ENCODE data around the gene IGFALS. TPM values are rescaled to one million over a fixed set of nuclear protein-coding genes. Genes with fewer than 3 reads are reported as not detected.

Gene IGFALS
- total RNA-seq, 2 experiments from 2014 or later: not detected

GRCh38 chr16:1743376-1744337 is 49.8 kb downstream of the IGFALS start:
- no peak overlapping the region for H3K4me3 Mint-ChIP-seq
- no peak for DNase-seq
- H3K4me1 Mint-ChIP-seq: no peaks in the 10 kb centered on the region
- no peaks in the 10 kb centered on the region for H3K27me3 Mint-ChIP-seq
- no peaks in the 10 kb centered on the region for H3K9me3 Mint-ChIP-seq
- H3K36me3 Mint-ChIP-seq: peaks cover 1% of the 10 kb centered on the region
- no peak overlapping the region for H3K27ac Mint-ChIP-seq

DNA sequence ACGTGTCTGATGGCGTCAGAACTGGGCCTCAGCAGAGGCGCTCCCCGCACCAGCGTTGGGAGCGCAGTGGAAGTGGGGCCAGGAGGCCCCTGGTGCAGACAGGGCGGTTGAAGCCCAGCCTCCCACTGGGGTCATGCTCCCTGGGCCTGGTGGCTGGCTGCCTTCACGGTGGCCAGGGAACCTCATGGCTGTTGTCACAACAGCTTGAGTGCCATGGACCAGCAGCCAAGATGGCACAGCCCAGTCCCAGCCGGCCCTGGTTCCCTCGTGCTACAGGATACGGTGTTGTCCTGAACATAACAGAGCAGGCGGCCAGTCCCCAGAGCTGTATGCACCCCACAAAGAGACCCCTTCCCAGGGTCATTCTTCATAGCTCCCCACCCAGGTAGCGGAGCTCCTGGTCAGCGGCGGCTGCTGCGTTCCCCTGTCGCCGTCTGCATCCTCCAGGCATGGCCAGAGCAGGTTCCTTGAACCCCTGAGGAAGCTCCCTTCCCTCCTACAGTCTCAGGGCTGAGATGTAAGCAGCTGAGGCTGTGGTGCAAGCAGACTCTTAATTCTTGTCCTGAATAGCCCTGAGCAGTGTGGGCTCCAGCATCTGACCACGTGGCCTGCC is 51.8 kb downstream of the IGFALS start:
- Mint-ChIP-seq H3K36me3 (peaks cover 1% of the 10 kb centered on the region), H3K4me3 (no peak overlapping the region), H3K27ac (no peak overlapping the region), H3K27me3 (no peaks in the 10 kb centered on the region), H3K9me3 (no peaks in the 10 kb centered on the region), H3K4me1 (no peaks in the 10 kb centered on the region)
- DNase-seq: no peak

DNA sequence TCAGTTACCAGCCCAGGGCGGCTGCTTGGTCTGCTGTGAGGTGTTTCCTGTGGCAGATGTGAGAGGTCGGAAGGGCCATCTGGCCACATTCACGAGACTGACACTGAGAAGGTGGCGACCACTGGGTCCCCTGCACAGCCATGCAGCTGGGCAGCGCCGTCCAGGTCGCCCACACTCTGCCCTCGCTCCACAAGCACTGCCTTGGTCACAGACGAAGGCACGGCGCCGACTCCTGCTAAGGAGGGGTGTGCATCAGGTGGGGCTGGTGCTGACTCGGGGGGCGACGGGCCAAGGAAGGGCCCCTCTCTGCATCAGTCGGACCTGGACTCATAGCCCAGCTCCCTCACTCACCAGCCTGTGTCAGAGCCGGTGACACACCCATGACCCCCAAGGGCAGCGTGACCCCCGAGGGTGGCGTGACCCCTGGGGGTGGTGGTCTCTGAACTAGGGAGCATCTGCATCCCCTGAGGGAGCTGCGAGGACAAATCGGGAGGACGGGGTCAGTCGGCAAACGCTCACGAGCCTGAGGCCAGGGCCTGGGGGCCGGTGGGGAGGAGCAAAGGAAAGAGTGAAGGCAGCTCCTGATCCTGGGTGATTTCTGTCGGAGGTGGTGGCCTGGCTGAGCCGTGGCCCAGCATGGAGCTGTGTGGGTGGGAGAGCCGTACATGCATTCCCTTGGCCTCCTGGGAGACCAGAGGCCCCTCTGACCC is 52.6 kb downstream of the IGFALS start:
- Mint-ChIP-seq H3K9me3 (no peaks in the 10 kb centered on the region), H3K27me3 (no peaks in the 10 kb centered on the region), H3K4me3 (no peak overlapping the region), H3K36me3 (peaks cover 1% of the 10 kb centered on the region), H3K27ac (no peak overlapping the region), H3K4me1 (no peaks in the 10 kb centered on the region)
- no peak for DNase-seq

Other genes with a start within 250 kb of the IGFALS start
- 1 to 10 TPM; 7.1 to 9.5 TPM for gene IFT140, start 181.6 kb downstream of the IGFALS start, total RNA-seq
- 10 to 100 TPM; 14.4 to 17.0 TPM for gene CRAMP1, start 181.3 kb downstream of the IGFALS start, total RNA-seq
- 10 to 100 TPM; 91.4 to 96.2 TPM for gene JPT2, start 115.4 kb downstream of the IGFALS start, total RNA-seq
- gene MAPK8IP3, start 87.5 kb downstream of the IGFALS start, total RNA-seq: 10 to 100 TPM; 46.7 to 47.3 TPM
- 10 to 100 TPM; 24.5 to 24.9 TPM for gene NME3, start 22.2 kb downstream of the IGFALS start, total RNA-seq
- gene EME2, start 20.9 kb downstream of the IGFALS start, total RNA-seq: 10 to 100 TPM; 17.2 to 20.1 TPM
- gene MRPS34, start 20.6 kb downstream of the IGFALS start, total RNA-seq: 100 to 1,000 TPM; 187 to 190 TPM
- 10 to 100 TPM; 12.3 to 12.8 TPM for gene SPSB3, start 11.1 kb downstream of the IGFALS start, total RNA-seq
- 10 to 100 TPM; 63.6 to 64.2 TPM for gene NUBP2, start 10.7 kb downstream of the IGFALS start, total RNA-seq
- 10 to 100 TPM; 22.6 to 23.9 TPM for gene HAGH, start 33.1 kb upstream of the IGFALS start, total RNA-seq
- gene FAHD1, start 33.5 kb upstream of the IGFALS start, total RNA-seq: 10 to 100 TPM; 17.9 to 20.1 TPM
- under 1 TPM in 1 of 2 experiments, not detected in 1; 0.27 TPM for gene MEIOB, start 78.5 kb upstream of the IGFALS start, total RNA-seq
- not detected for gene HS3ST6, start 124.7 kb upstream of the IGFALS start, total RNA-seq
- 10 to 100 TPM; 21.3 to 22.4 TPM for gene MSRB1, start 149.5 kb upstream of the IGFALS start, total RNA-seq
- not detected for gene RPL3L, start 161.0 kb upstream of the IGFALS start, total RNA-seq
- gene NDUFB10, start 165.8 kb upstream of the IGFALS start, total RNA-seq: 100 to 1,000 TPM; 138 to 141 TPM
- 1,000 to 10,000 TPM; 5,183 to 5,266 TPM for gene RPS2, start 171.1 kb upstream of the IGFALS start, total RNA-seq
- not detected for gene RNF151, start 173.2 kb upstream of the IGFALS start, total RNA-seq
- gene TBL3, start 178.3 kb upstream of the IGFALS start, total RNA-seq: 10 to 100 TPM; 66.3 to 72.6 TPM
- under 1 TPM in 1 of 2 experiments, not detected in 1; 0.35 TPM for gene NOXO1, start 187.8 kb upstream of the IGFALS start, total RNA-seq
- gene GFER, start 190.5 kb upstream of the IGFALS start, total RNA-seq: 10 to 100 TPM; 27.3 to 29.5 TPM
- gene SYNGR3, start 196.3 kb upstream of the IGFALS start, total RNA-seq: 1 to 10 TPM; 2.0 to 3.5 TPM
- 10 to 100 TPM; 98.3 to 99.8 TPM for gene ZNF598, start 216.1 kb upstream of the IGFALS start, total RNA-seq
- 10 to 100 TPM; 29.1 to 34.2 TPM for gene NPW, start 226.1 kb upstream of the IGFALS start, total RNA-seq
- 1 to 10 TPM; 2.4 to 3.7 TPM for gene NHERF2, start 233.2 kb upstream of the IGFALS start, total RNA-seq